ENCODE results near the gene ALOXE3.

The ALOXE3 gene

GRCh38 chr17:8117980-8118768, at the start of gene ALOXE3:
ALOXE3 (minus strand) TSS chr17:8118514; CDS start chr17:8117990, 524 bp downstream.
- DNase-seq, result no peak

- no peak for DNase-seq
These were observed 49.2 kb upstream of the ALOXE3 start for GRCh38 chr17:8167526-8167925.

- DNase-seq, result no peak
These were observed 48.4 kb upstream of the ALOXE3 start for GRCh38 chr17:8166731-8167130.

GRCh38 chr17:8164815-8165131, 46.5 kb upstream of the ALOXE3 start:
- no peak for DNase-seq

- DNase-seq, result peak; percentile 63 to 70
These were observed 45.9 kb upstream of the ALOXE3 start for GRCh38 chr17:8163978-8164814.

- no peak for DNase-seq
These were observed 45.0 kb upstream of the ALOXE3 start for GRCh38 chr17:8162997-8163977.

- peak; percentile 71 to 82 for DNase-seq
These were observed 44.1 kb upstream of the ALOXE3 start, which contains the start of gene VAMP2 for GRCh38 chr17:8162233-8162996. VAMP2 (minus strand) TSS chr17:8162948; CDS start chr17:8162879, 69 bp downstream.

- DNase-seq, result no peak
These were observed 43.2 kb upstream of the ALOXE3 start for GRCh38 chr17:8161289-8162232.

GRCh38 chr17:8160741-8161221, 42.5 kb upstream of the ALOXE3 start:
- DNase-seq, result no peak

- no peak for DNase-seq
These were observed 41.9 kb upstream of the ALOXE3 start for GRCh38 chr17:8160224-8160577.

GRCh38 chr17:8159459-8160223, 41.3 kb upstream of the ALOXE3 start:
- no peak for DNase-seq

- no peak for DNase-seq
These were observed 40.7 kb upstream of the ALOXE3 start for GRCh38 chr17:8159032-8159400.

- DNase-seq, result peak; percentile 89 to 94
These were observed 40.1 kb upstream of the ALOXE3 start for GRCh38 chr17:8158267-8159031.

GRCh38 chr17:8156246-8156992, 38.1 kb upstream of the ALOXE3 start:
- DNase-seq, result peak; percentile 99 to 100

- DNase-seq, result no peak
These were observed 37.6 kb upstream of the ALOXE3 start for GRCh38 chr17:8155996-8156245.

GRCh38 chr17:8155231-8155995, 37.1 kb upstream of the ALOXE3 start:
- DNase-seq, result no peak

GRCh38 chr17:8154608-8155155, 36.4 kb upstream of the ALOXE3 start:
- no peak for DNase-seq
